Effector CD8-positive, alpha-beta T cell (primary cell): ENCODE data around the gene FEM1C.

Source experiments
- DNase-seq: peaks from one replicate; lab custom pipeline; 2025; lab: John Stamatoyannopoulos, UW
- total RNA-seq, 4 experiments: gene quantifications; one replicate each; lab custom pipeline; 2026; lab: John Stamatoyannopoulos, UW

FEM1C gene
- 29.4 to 41.4 (median 39.4) reads per million in 4 experiments for total RNA-seq

- DNase-seq: peak; percentile 96
Observed at GRCh38 chr5:115544436-115545350, at the start of gene FEM1C. TSS of gene FEM1C (minus strand) at chr5:115544775. CDS start at chr5:115543493, 1,282 bp downstream.

GRCh38 chr5:115589043-115589442, 44.5 kb upstream of the FEM1C start:
- no peak for DNase-seq

DNA sequence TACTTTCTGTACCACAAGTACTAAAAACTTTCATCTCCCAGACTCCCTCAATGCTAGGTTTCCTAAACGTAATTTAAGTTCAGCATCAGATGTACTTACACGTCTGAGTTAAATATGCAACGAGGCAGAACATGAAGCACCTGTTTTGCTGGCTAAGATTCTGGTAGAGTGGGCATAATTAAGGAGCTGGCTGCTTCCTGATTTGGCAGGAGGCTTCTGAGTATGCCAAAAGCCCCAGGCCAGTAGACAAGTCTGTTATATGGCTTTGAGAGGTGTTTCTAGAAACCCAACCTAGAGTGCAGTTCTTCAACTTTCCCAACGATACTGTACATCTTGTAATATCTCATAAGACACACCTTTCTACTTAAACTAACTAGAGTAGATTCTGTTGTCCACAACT, 44.1 kb upstream of the FEM1C start:
- DNase-seq: no peak

DNA sequence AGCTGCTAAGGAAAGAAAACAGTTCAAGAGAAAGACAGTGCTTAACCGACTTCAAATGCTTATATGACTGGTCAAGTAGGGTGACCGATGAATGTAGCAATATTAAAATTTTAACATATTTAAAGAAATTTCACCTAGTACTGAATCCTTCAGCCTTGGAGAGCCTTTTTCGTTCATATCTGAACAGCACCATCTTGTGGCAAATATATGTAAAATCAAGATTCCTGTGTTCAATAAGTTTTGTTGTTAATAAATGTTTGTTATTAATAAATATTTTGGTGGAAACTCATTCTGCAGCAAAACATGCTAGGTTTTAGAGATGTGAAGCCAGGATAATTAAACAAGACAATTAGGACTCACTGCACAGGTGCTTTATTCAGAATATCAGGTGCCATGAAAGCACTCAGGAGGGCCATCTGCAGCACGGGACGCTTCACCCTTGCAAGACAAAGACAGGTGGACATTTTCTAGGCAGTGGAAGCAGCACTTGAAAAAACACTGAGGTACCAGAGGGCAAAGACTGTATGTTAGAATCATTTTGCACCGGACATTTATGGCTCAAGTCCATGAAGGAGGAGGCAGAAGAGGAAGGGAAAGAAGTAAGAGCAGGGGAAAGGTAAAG, 42.1 kb upstream of the FEM1C start:
- DNase-seq: no peak

- no peak for DNase-seq
Observed at GRCh38 chr5:115585265-115585664, 40.7 kb upstream of the FEM1C start.

GRCh38 chr5:115584501-115584900, 39.9 kb upstream of the FEM1C start:
- DNase-seq: no peak

DNA sequence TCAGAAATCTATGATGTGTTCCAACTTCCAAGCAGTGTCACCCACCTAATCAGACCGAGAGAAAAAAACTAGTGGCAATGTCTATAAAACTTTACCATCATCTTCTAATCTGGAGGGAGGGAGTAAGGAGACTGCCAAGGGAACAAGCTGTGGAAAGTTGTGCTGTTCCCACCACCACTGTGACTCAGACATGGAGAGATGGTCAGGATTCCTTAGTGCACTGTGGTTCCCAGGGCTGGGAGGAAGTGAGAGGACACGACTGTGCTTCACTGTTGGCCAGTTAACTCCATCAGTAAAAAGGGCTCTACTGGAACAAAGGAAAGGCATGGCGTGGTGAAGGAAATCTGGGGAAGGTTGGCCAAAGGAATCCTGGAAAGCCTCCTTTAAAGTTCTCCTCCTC, 38.9 kb upstream of the FEM1C start:
- DNase-seq: no peak

- no peak for DNase-seq
Observed at GRCh38 chr5:115580941-115581340, 36.4 kb upstream of the FEM1C start.

DNA sequence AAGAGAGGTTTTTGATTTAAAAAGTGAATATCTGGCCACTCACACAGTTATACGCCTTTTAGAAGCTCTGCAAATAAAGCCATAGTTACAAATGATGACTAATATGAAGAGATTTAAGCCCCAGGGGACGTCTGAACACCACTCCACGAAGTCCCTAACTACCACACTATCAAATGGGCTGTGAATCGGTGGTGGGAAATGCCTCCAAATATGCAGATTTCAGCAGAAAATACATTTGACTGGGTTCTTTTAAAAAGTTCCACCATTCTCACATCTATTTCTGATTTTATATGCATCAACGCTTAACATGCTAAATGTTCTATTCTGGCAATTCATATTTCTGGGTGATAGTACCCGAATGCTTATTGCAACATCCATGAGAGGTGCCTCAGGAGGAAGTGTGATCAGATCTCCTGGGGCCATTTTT, 35.2 kb upstream of the FEM1C start:
- no peak for DNase-seq

DNA sequence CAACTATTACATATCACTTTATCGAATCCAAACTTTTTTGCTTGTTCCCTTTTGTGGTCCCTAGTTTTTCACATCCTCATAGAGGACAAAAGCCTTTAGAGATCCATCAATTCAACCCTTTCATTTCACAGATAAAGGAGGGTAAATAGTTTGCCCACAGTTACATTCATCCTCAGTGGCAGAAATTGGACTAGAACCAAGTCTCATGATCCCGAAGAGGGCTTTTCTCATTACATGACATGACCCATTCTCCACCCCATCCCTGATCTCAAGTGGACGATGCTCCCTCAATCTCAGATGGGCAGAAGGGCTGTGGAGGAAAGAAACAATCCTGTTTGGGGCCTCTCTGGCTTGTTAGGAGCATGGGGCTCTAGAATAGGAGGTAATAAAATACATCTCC, 34.6 kb upstream of the FEM1C start:
- DNase-seq: no peak

- DNase-seq: no peak
Observed at GRCh38 chr5:115578657-115579056, 34.1 kb upstream of the FEM1C start.

- DNase-seq: no peak
Observed at GRCh38 chr5:115577741-115578140, 33.2 kb upstream of the FEM1C start.

- no peak for DNase-seq
Observed at GRCh38 chr5:115577329-115577728, 32.8 kb upstream of the FEM1C start.

- no peak for DNase-seq
Observed at GRCh38 chr5:115575167-115576070, 30.8 kb upstream of the FEM1C start.

DNA sequence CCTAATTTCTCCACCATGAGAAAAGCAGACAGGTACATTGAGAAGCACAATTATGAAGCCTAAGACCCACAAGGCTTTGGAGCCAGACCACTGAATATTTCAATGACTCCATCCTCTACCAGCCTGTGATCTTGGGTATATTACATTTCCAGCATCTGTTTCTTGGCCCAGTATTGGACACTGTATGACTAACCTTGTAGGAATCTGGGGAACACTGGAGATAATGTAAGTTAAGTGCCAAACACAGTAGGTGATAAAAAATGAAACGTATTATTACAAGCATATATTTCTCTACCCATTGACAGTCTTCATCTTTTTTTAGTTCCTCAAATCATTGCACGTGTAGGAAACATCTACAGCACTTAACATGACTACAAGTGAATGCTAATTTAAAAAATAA, 28.6 kb upstream of the FEM1C start:
- no peak for DNase-seq

- DNase-seq: no peak
Observed at GRCh38 chr5:115571441-115571878, 26.9 kb upstream of the FEM1C start.

- DNase-seq: no peak
Observed at GRCh38 chr5:115568668-115569067, 24.1 kb upstream of the FEM1C start.

GRCh38 chr5:115565233-115565632, 20.7 kb upstream of the FEM1C start:
- DNase-seq: no peak

DNA sequence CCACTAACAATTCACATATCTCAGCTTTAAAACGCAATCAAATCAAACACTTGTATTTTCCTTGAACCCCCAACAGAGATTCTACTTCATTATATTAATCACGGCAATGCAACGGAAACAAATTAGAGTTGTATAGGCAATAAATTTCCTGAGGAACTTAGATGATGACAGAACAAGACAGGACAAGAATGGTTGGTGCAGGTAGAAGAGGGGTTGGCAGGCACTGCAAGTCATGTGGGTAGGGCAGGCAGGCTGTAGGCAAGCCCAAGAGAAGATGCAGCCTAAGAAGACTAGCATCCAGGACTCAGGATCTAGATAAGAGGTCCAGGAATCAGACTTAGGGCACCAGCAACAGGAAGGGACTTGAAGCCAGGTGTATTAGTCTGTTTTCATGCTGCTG, 16.6 kb upstream of the FEM1C start:
- no peak for DNase-seq

GRCh38 chr5:115559524-115559923, 14.9 kb upstream of the FEM1C start:
- DNase-seq: no peak

DNA sequence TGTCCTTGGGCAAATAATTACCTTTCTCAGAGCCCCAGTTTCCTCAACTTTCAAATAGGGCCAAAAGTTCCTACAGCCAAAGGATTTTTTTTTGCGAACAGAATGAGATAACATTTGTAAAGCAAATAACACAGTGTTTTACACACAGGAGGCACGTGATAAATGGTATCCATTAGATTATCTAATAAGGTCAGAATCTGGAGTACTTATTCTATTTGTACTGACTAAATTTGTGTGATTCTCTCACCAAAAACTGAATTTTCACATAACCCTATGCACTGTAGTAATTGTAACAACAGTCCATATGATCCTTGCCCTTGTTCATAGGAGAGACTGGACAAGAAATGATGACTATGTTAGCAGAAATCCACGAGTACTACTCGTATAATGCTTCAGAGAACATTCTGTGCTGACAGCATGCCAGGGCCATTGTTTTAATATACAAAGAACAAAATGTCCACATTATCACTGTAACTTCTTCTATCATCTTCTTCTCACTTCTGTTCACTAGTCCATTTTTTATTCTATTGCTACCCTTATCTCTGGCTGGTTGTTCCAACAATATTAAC, 13.9 kb upstream of the FEM1C start:
- no peak for DNase-seq
